Kidney epithelial cell (primary cell): ENCODE results near the gene RNU6-1. TPM values are rescaled to one million over a fixed set of nuclear protein-coding genes. Genes with fewer than 3 reads are reported as not detected.
A peak's percentile ranks its signal among the peaks of the same experiment; 100 is the strongest.

Experiments
- DNase-seq: peaks from one replicate; pipeline ENCODE4 v3.0.0-alpha.2; 2010; ENCODE audit warnings: low read depth
- H3K27me3 ChIP-seq: 2 replicates; pipeline ENCODE4 v1.6.0; 2011; ENCODE audit warnings: low read length; ENCODE audit not compliant: control insufficient read depth, insufficient read depth
- H3K36me3 ChIP-seq: 2 replicates; pipeline ENCODE4 v1.5.1; 2011; ENCODE audit warnings: low read length; ENCODE audit not compliant: control insufficient read depth, insufficient read depth
- H3K4me3 ChIP-seq: 2 replicates; pipeline ENCODE4 v1.5.1; 2011; ENCODE audit warnings: low read depth, mild to moderate bottlenecking, control low read depth, low read length
- CTCF ChIP-seq: IDR thresholded peaks from 2 replicates; pipeline ENCODE4 v1.5.1; 2011; ENCODE audit warnings: mild to moderate bottlenecking, moderate library complexity, low read length, control low read depth, inconsistent platforms; ENCODE audit not compliant: insufficient read depth, poor library complexity, severe bottlenecking
- total RNA-seq: library from RNA; depleted of rRNA; stranded (reverse); fragments of >200 nt; gene quantifications from 2 replicates; pipeline ENCODE4 v1.2.3, GENCODE V29; 2015

Gene RNU6-1
- total RNA-seq, 1 donor from 2014 or later = not detected

GRCh38 chr15:67863442-67863987, 23.7 kb upstream of the RNU6-1 start:
- no peak for DNase-seq
- H3K27me3 ChIP-seq = no peaks in the 10 kb centered on the region
- H3K36me3 ChIP-seq = no peaks in the 10 kb centered on the region
- H3K4me3 ChIP-seq = peak overlapping the region; percentile 29
- peak; percentile 91 for TF ChIP-seq CTCF

GRCh38 chr15:67862750-67863441, 23.1 kb upstream of the RNU6-1 start:
- no peak for TF ChIP-seq CTCF
- no peak for DNase-seq
- H3K36me3 ChIP-seq = no peaks in the 10 kb centered on the region
- no peak overlapping the region for H3K4me3 ChIP-seq
- H3K27me3 ChIP-seq = no peaks in the 10 kb centered on the region

- Histone ChIP-seq H3K27me3 (no peaks in the 10 kb centered on the region), H3K36me3 (no peaks in the 10 kb centered on the region), H3K4me3 (no peak overlapping the region)
- DNase-seq = no peak
- no peak for TF ChIP-seq CTCF
Measured at GRCh38 chr15:67861983-67862382, 22.1 kb upstream of the RNU6-1 start.

- H3K4me3 ChIP-seq = no peak overlapping the region
- H3K36me3 ChIP-seq = no peaks in the 10 kb centered on the region
- TF ChIP-seq CTCF = no peak
- DNase-seq = no peak
- H3K27me3 ChIP-seq = no peaks in the 10 kb centered on the region
Measured at GRCh38 chr15:67859331-67859946, 19.6 kb upstream of the RNU6-1 start.

- no peaks in the 10 kb centered on the region for H3K36me3 ChIP-seq
- TF ChIP-seq CTCF = no peak
- DNase-seq = no peak
- no peak overlapping the region for H3K4me3 ChIP-seq
- no peaks in the 10 kb centered on the region for H3K27me3 ChIP-seq
Measured at GRCh38 chr15:67857220-67857619, 17.4 kb upstream of the RNU6-1 start.
